ENCODE data around the gene SLC3A2.

The SLC3A2 gene

GRCh38 chr11:62930157-62930556, 49.5 kb downstream of the SLC3A2 start:
- Histone ChIP-seq H3K27ac (no peak overlapping the region), H3K4me1 (no peaks in the 10 kb centered on the region), H2AFZ (no peak overlapping the region), H3K4me2 (ENCODE audit: low read length) (no peak overlapping the region), H3K9me3 (ENCODE audit: control insufficient read depth, low read length) (no peaks in the 10 kb centered on the region), H3K4me3 (ENCODE audit: low read depth, low read length) (no peak overlapping the region), H3K9ac (no peak overlapping the region), H3K27me3 (ENCODE audit: control insufficient read depth, insufficient read depth, low read length) (no peaks in the 10 kb centered on the region), H3K79me2 (no peaks in the 10 kb centered on the region), H3K36me3 (ENCODE audit: control insufficient read depth, insufficient read depth, low read length) (no peaks in the 10 kb centered on the region)
- TF ChIP-seq, protein P1, sequence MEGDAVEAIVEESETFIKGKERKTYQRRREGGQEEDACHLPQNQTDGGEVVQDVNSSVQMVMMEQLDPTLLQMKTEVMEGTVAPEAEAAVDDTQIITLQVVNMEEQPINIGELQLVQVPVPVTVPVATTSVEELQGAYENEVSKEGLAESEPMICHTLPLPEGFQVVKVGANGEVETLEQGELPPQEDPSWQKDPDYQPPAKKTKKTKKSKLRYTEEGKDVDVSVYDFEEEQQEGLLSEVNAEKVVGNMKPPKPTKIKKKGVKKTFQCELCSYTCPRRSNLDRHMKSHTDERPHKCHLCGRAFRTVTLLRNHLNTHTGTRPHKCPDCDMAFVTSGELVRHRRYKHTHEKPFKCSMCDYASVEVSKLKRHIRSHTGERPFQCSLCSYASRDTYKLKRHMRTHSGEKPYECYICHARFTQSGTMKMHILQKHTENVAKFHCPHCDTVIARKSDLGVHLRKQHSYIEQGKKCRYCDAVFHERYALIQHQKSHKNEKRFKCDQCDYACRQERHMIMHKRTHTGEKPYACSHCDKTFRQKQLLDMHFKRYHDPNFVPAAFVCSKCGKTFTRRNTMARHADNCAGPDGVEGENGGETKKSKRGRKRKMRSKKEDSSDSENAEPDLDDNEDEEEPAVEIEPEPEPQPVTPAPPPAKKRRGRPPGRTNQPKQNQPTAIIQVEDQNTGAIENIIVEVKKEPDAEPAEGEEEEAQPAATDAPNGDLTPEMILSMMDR (IDR thresholded peaks at IDR 0.05), result no peak

- TF ChIP-seq, protein P1 (IDR thresholded peaks at IDR 0.05), result no peak
- no peak overlapping the region for H3K27ac ChIP-seq
- no peaks in the 10 kb centered on the region for H3K79me2 ChIP-seq
- no peaks in the 10 kb centered on the region for H3K9me3 ChIP-seq (ENCODE audit: control insufficient read depth, low read length)
- H3K4me2 ChIP-seq (ENCODE audit: low read length), result no peak overlapping the region
- no peak overlapping the region for H2AFZ ChIP-seq
- H3K27me3 ChIP-seq (ENCODE audit: control insufficient read depth, insufficient read depth, low read length), result no peaks in the 10 kb centered on the region
- no peak overlapping the region for H3K4me3 ChIP-seq (ENCODE audit: low read depth, low read length)
- H3K36me3 ChIP-seq (ENCODE audit: control insufficient read depth, insufficient read depth, low read length), result no peaks in the 10 kb centered on the region
- H3K9ac ChIP-seq, result no peak overlapping the region
- no peaks in the 10 kb centered on the region for H3K4me1 ChIP-seq
These were observed 50.0 kb downstream of the SLC3A2 start for GRCh38 chr11:62930666-62931065.

- Histone ChIP-seq H3K79me2 (no peaks in the 10 kb centered on the region), H3K27me3 (ENCODE audit: control insufficient read depth, insufficient read depth, low read length) (no peaks in the 10 kb centered on the region), H3K9ac (no peak overlapping the region), H3K27ac (no peak overlapping the region), H3K36me3 (ENCODE audit: control insufficient read depth, insufficient read depth, low read length) (no peaks in the 10 kb centered on the region), H3K9me3 (ENCODE audit: control insufficient read depth, low read length) (no peaks in the 10 kb centered on the region), H2AFZ (no peak overlapping the region), H3K4me2 (ENCODE audit: low read length) (no peak overlapping the region), H3K4me1 (no peaks in the 10 kb centered on the region), H3K4me3 (ENCODE audit: low read depth, low read length) (no peak overlapping the region)
- TF ChIP-seq, protein P1 (IDR thresholded peaks at IDR 0.05), result no peak
These were observed 51.0 kb downstream of the SLC3A2 start for GRCh38 chr11:62931499-62932278.

GRCh38 chr11:62933285-62933684, 52.6 kb downstream of the SLC3A2 start:
- H3K27ac ChIP-seq, result no peak overlapping the region
- TF ChIP-seq, protein P1 (IDR thresholded peaks at IDR 0.05), result no peak
- no peak overlapping the region for H3K4me2 ChIP-seq (ENCODE audit: low read length)
- H3K4me1 ChIP-seq, result no peaks in the 10 kb centered on the region
- H2AFZ ChIP-seq, result no peak overlapping the region
- no peaks in the 10 kb centered on the region for H3K27me3 ChIP-seq (ENCODE audit: control insufficient read depth, insufficient read depth, low read length)
- no peak overlapping the region for H3K9ac ChIP-seq
- H3K4me3 ChIP-seq (ENCODE audit: low read depth, low read length), result no peak overlapping the region
- no peaks in the 10 kb centered on the region for H3K9me3 ChIP-seq (ENCODE audit: control insufficient read depth, low read length)
- H3K79me2 ChIP-seq, result no peaks in the 10 kb centered on the region
- H3K36me3 ChIP-seq (ENCODE audit: control insufficient read depth, insufficient read depth, low read length), result no peaks in the 10 kb centered on the region

Data from parathyroid adenoma (tissue), 2 donors.